GM18870 (cell line): ENCODE data around the gene LRRC8A.

Experiments used
- ATAC-seq: cut with Tn5 transposase; IDR thresholded peaks from one replicate; pipeline ENCODE4 v1.9.1; 2021; ENCODE audit warnings: moderate library complexity; ENCODE audit not compliant: unreplicated experiment

Gene LRRC8A

GRCh38 chr9:128901379-128901778 is 19.4 kb downstream of the LRRC8A start:
- ATAC-seq: no peak

- no peak for ATAC-seq
Measured at GRCh38 chr9:128901822-128902221, 19.9 kb downstream of the LRRC8A start.

- no peak for ATAC-seq
Measured at GRCh38 chr9:128902351-128903078, 20.6 kb downstream of the LRRC8A start.

GRCh38 chr9:128903079-128903461 is 21.1 kb downstream of the LRRC8A start:
- no peak for ATAC-seq

- ATAC-seq: no peak
Measured at GRCh38 chr9:128903871-128904620, 22.1 kb downstream of the LRRC8A start.

GRCh38 chr9:128905964-128906363 is 24.0 kb downstream of the LRRC8A start:
- ATAC-seq: no peak

- no peak for ATAC-seq
Measured at GRCh38 chr9:128906741-128907140, 24.8 kb downstream of the LRRC8A start.

GRCh38 chr9:128908372-128908771 is 26.4 kb downstream of the LRRC8A start:
- no peak for ATAC-seq

- ATAC-seq: no peak
Measured at GRCh38 chr9:128909859-128910258, 27.9 kb downstream of the LRRC8A start.

- ATAC-seq: no peak
Measured at GRCh38 chr9:128910906-128911305, 29.0 kb downstream of the LRRC8A start.

GRCh38 chr9:128911529-128912035 is 29.6 kb downstream of the LRRC8A start:
- no peak for ATAC-seq

- no peak for ATAC-seq
Measured at GRCh38 chr9:128912270-128912853, 30.4 kb downstream of the LRRC8A start.

GRCh38 chr9:128913048-128913900 is 31.3 kb downstream of the LRRC8A start:
- ATAC-seq: no peak

GRCh38 chr9:128913995-128914772 is 32.3 kb downstream of the LRRC8A start:
- ATAC-seq: no peak

- no peak for ATAC-seq
Measured at GRCh38 chr9:128916204-128916603, 34.3 kb downstream of the LRRC8A start.

GRCh38 chr9:128916745-128917144 is 34.8 kb downstream of the LRRC8A start:
- ATAC-seq: no peak

- ATAC-seq: no peak
Measured at GRCh38 chr9:128917151-128917849, 35.4 kb downstream of the LRRC8A start.

GRCh38 chr9:128918921-128919320 is 37.0 kb downstream of the LRRC8A start:
- no peak for ATAC-seq

- ATAC-seq: no peak
Measured at GRCh38 chr9:128919402-128920089, 37.6 kb downstream of the LRRC8A start.
